Parathyroid adenoma (tissue), 2 donors: Measurements from ENCODE around the gene COPG2.
"Not testable (repeated sequence)": the region's sequence is repeated elsewhere in the genome, so short reads cannot be mapped to it uniquely, and the experiment has no call there.

Source experiments
- H2AFZ ChIP-seq: fragments of 300-600 bp; sonication (generic); one replicate; pipeline ENCODE4 v1.7.0; 2017; ENCODE audit warnings: antibody characterized with exemption, mild to moderate bottlenecking
- H3K27ac ChIP-seq: fragments of 300-600 bp; sonication (generic); one replicate; pipeline ENCODE4 v1.7.0; 2017
- H3K27me3 ChIP-seq: fragments of 300-600 bp; sonication (generic); one replicate; pipeline ENCODE4 v1.7.0; 2017; ENCODE audit warnings: low read length; ENCODE audit not compliant: control insufficient read depth, insufficient read depth
- H3K36me3 ChIP-seq: fragments of 300-600 bp; sonication (generic); one replicate; pipeline ENCODE4 v1.7.0; 2017; ENCODE audit warnings: low read length; ENCODE audit not compliant: control insufficient read depth, insufficient read depth
- H3K4me1 ChIP-seq: fragments of 300-600 bp; sonication (generic); one replicate; pipeline ENCODE4 v1.7.0; 2017; ENCODE audit warnings: control low read depth
- H3K4me2 ChIP-seq: fragments of 300-600 bp; sonication (generic); one replicate; pipeline ENCODE4 v1.7.0; 2017; ENCODE audit warnings: low read length
- H3K4me3 ChIP-seq: fragments of 300-600 bp; sonication (generic); one replicate; pipeline ENCODE4 v1.7.0; 2017; ENCODE audit warnings: low read depth, low read length
- H3K79me2 ChIP-seq: fragments of 300-600 bp; sonication (generic); one replicate; pipeline ENCODE4 v1.7.0; 2017; ENCODE audit warnings: control low read depth
- H3K9ac ChIP-seq: fragments of 300-600 bp; sonication (generic); one replicate; pipeline ENCODE4 v1.7.0; 2017; ENCODE audit warnings: mild to moderate bottlenecking
- H3K9me3 ChIP-seq: fragments of 300-600 bp; sonication (generic); one replicate; pipeline ENCODE4 v1.7.0; 2017; ENCODE audit warnings: low read length; ENCODE audit not compliant: control insufficient read depth
- CTCF ChIP-seq: fragments of 300-600 bp; sonication (generic); IDR thresholded peaks from one replicate; pipeline ENCODE4 v1.7.0; 2017; ENCODE audit warnings: antibody characterized with exemption, mild to moderate bottlenecking
- donor health status: primary hyperparathyroidism.

The COPG2 gene

GRCh38 chr7:130701650-130702049 is 33.1 kb upstream of the COPG2 start:
- H3K27me3 ChIP-seq = no peaks in the 10 kb centered on the region
- H3K9ac ChIP-seq = no peak overlapping the region
- no peak overlapping the region for H3K27ac ChIP-seq
- no peak overlapping the region for H3K4me2 ChIP-seq
- no peaks in the 10 kb centered on the region for H3K4me1 ChIP-seq
- no peaks in the 10 kb centered on the region for H3K9me3 ChIP-seq
- no peaks in the 10 kb centered on the region for H3K36me3 ChIP-seq
- no peaks in the 10 kb centered on the region for H3K79me2 ChIP-seq
- no peak for TF ChIP-seq CTCF
- H2AFZ ChIP-seq = no peak overlapping the region
- H3K4me3 ChIP-seq = no peak overlapping the region

- Histone ChIP-seq H3K36me3 (no peaks in the 10 kb centered on the region), H3K27ac (no peak overlapping the region), H3K4me3 (no peak overlapping the region), H3K4me2 (no peak overlapping the region), H3K79me2 (no peaks in the 10 kb centered on the region), H3K27me3 (no peaks in the 10 kb centered on the region), H3K9me3 (no peaks in the 10 kb centered on the region), H3K4me1 (no peaks in the 10 kb centered on the region), H2AFZ (no peak overlapping the region), H3K9ac (no peak overlapping the region)
- TF ChIP-seq CTCF = no peak
Observed at GRCh38 chr7:130700760-130701159, 32.2 kb upstream of the COPG2 start.

- H3K27ac ChIP-seq = no peak overlapping the region
- H3K36me3 ChIP-seq = no peaks in the 10 kb centered on the region
- no peaks in the 10 kb centered on the region for H3K4me1 ChIP-seq
- H3K9me3 ChIP-seq = no peaks in the 10 kb centered on the region
- no peak overlapping the region for H3K4me3 ChIP-seq
- no peak for TF ChIP-seq CTCF
- H3K9ac ChIP-seq = no peak overlapping the region
- H3K27me3 ChIP-seq = no peaks in the 10 kb centered on the region
- H2AFZ ChIP-seq = no peak overlapping the region
- H3K79me2 ChIP-seq = no peaks in the 10 kb centered on the region
- no peak overlapping the region for H3K4me2 ChIP-seq
Observed at GRCh38 chr7:130699686-130700085, 31.1 kb upstream of the COPG2 start.

GRCh38 chr7:130697820-130698219 is 29.3 kb upstream of the COPG2 start:
- Histone ChIP-seq H3K27ac (no peak overlapping the region), H3K79me2 (no peaks in the 10 kb centered on the region), H2AFZ (no peak overlapping the region), H3K27me3 (no peaks in the 10 kb centered on the region), H3K9ac (no peak overlapping the region), H3K4me2 (no peak overlapping the region), H3K4me3 (no peak overlapping the region), H3K4me1 (no peaks in the 10 kb centered on the region), H3K36me3 (no peaks in the 10 kb centered on the region), H3K9me3 (no peaks in the 10 kb centered on the region)
- TF ChIP-seq CTCF = no peak

GRCh38 chr7:130695840-130696239 is 27.3 kb upstream of the COPG2 start:
- Histone ChIP-seq H3K27me3 (no peaks in the 10 kb centered on the region), H3K9ac (no peak overlapping the region), H3K27ac (no peak overlapping the region), H3K9me3 (no peaks in the 10 kb centered on the region), H3K4me2 (no peak overlapping the region), H3K4me1 (no peaks in the 10 kb centered on the region), H3K4me3 (no peak overlapping the region), H2AFZ (no peak overlapping the region), H3K36me3 (no peaks in the 10 kb centered on the region), H3K79me2 (no peaks in the 10 kb centered on the region)
- peak; percentile 54 for TF ChIP-seq CTCF

GRCh38 chr7:130692396-130692795 is 23.8 kb upstream of the COPG2 start:
- not testable (repeated sequence) for H3K27me3 ChIP-seq, H3K9me3 ChIP-seq, H3K36me3 ChIP-seq, H3K79me2 ChIP-seq, H2AFZ ChIP-seq, H3K9ac ChIP-seq, H3K4me2 ChIP-seq, H3K27ac ChIP-seq, H3K4me3 ChIP-seq, H3K4me1 ChIP-seq
